GM19193 (cell line): ENCODE measurements around the gene USP32.

Experiments
- POLR2A ChIP-seq: IDR thresholded peaks from 4 replicates; pipeline ENCODE4 v1.6.1; 2011; ENCODE audit not compliant: insufficient read depth, insufficient read length; ENCODE audit errors: extremely low read depth

Gene USP32

GRCh38 chr17:60141111-60142018 lies 250.6 kb downstream of the USP32 start:
- no peak for TF ChIP-seq POLR2A

DNA sequence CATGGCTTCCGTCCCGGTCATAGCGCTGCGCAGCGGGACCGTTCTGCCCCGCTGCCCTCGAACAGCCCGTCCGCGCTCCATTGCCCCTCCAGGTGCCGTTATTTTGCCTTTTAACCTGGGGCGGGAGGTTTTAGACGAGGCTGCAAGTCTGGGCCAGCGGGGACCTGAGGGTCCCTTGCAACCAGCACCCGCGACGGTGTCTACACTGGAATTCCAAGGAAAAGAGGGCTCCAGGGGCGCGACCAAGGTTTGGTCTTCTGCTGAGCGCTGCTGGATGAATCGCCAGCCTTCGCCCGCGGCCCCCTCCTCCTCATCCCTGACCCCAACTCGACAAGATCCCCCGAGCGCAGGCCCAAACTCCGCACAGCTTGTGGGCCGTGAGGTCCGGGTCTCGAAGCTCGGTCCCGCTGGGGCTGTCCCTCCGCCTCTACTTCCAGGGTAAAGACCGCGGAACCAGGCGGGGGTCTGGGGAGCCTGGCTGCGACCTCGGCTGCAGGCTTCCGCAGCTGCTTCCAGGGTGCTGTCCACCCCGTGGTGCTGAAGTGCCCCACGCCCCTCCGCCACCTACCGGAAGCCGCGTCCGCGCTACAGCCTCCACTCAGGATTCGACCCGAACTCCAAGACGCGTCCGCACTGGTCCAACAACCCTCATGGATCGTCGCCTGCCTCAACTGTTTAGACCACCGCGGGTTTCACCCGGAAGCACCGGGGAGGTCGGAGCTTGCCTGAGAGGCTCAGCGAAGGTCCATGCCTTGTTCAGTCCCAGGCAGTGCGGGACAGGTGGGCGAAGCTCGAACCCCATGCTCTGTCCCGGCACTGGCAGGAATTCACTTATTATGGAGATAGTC lies 252.3 kb downstream of the USP32 start:
- TF ChIP-seq POLR2A: no peak

- TF ChIP-seq POLR2A: no peak
These were observed 253.0 kb downstream of the USP32 start for GRCh38 chr17:60138769-60139437.

DNA sequence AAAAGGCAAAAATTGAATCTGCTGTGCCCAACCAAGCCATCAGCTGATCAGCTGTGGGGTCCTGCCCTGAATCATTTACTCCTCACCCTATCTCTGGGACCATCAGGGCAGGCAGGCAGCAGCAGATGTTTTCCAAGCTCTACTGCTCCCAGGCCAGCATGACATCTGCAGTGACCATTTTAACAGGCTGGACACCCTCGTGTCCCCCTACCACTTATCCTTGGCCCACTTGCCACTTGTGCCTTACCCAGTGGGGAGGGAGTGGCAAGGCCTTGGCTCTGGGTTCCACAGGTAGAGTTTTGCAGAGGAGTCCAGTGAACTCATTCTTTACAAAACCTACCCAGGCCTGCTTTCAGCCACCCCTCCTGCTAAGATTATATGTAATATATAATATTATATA lies 254.2 kb downstream of the USP32 start:
- TF ChIP-seq POLR2A: no peak

- TF ChIP-seq POLR2A: no peak
These were observed 255.8 kb downstream of the USP32 start for GRCh38 chr17:60135951-60136666.

GRCh38 chr17:60135151-60135950 lies 256.6 kb downstream of the USP32 start:
- TF ChIP-seq POLR2A: peak; percentile 44

DNA sequence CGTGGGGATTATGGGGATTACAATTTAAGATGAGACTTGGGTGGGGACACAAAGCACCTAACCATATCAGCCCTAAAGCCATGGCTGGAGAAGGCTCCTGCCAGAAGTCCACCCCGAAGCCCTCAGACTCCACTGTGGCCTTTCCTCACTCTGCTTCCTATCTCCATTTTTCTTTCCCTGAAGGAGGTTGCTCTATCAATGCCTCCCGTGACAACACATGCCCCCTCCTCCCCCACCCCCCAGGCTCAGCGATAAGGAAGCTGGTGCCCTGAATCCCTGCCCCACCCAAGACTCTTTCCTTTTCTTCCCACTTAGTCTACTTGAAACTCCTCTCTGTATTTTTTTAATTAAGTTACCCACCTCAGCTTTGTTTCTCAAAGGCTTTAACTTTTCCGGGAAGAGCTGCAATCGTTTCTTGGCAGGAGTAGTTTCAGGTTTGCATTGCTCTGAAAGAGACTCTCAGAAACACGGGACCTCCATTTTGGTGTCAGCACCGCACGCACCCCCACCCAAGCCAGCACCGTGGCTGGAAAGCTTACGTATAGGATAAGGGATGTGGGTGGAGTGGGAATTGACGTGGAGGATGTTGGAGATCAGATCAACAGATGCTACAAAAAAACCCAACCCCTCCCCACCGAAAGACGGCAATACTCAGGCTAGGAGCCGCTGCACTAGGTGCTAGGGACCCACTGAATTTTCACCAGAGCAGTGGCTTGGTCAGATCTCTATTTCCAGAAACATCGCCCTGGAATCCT lies 257.4 kb downstream of the USP32 start:
- TF ChIP-seq POLR2A: no peak

DNA sequence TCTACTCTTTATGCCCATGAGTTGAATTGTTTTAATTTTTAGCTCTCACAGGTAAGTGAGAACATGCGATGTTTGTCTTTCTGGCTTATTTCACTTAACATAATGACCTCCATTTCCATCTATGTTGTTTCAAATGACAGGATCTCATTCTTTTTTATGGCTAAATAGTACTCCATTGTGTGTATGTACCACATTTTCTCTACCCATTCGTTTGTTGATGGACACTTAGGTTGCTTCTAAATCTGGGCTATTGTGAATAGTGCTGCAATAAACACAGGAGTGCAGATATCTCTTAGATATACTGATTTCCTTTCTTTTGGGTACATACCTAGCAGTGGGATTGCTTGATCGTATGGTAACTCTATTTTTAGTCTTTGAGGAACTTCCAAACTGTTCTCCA lies 261.5 kb downstream of the USP32 start:
- no peak for TF ChIP-seq POLR2A

DNA sequence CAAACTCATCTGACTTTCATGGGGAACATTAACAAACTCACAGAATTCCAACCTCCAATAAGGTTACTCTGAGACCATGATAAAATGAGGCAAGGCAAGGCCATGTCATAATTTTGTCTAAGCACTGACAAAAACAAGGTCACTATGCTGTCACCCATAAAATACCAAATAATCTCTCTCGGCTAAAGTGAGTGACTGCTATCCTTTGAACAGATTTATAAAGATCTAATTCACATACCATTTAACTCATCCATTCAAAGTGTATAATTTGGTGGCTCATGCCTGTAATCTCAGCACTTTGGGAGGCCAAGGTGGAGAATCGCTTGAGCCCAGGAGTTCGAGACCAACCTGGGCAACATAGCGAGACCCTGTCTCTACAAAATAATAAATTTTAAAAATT lies 262.8 kb downstream of the USP32 start:
- no peak for TF ChIP-seq POLR2A
